Measurements from ENCODE around the gene MR1.

DNA sequence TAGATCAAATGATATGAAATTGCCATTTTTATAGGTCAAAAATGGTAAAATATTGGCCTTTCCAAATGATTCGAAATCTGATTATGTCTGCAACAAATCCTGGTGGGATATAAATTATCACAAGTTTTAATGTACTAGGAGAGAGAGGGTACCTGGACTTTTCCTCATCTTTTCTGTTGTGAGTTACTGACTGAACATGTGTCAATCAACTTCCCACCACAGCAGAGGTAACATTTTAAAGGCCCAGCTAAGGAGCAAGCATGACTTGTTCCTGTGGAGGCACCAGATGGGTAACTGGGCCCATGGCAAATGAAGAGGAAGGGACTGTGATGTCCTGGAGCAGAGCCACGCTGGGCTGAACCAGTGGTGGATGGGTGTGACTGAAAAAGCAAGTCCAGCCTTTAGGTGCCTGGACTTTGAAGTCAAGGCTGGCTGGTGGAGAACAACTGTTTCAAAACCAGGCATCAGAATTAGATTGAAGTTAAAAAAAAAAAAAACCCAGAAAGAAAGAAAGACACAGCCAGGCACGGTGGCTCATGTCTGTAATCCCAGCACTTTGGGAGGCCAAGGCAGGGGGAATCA is 6.6 kb downstream of the MR1 start:
- TF ChIP-seq, protein P1, sequence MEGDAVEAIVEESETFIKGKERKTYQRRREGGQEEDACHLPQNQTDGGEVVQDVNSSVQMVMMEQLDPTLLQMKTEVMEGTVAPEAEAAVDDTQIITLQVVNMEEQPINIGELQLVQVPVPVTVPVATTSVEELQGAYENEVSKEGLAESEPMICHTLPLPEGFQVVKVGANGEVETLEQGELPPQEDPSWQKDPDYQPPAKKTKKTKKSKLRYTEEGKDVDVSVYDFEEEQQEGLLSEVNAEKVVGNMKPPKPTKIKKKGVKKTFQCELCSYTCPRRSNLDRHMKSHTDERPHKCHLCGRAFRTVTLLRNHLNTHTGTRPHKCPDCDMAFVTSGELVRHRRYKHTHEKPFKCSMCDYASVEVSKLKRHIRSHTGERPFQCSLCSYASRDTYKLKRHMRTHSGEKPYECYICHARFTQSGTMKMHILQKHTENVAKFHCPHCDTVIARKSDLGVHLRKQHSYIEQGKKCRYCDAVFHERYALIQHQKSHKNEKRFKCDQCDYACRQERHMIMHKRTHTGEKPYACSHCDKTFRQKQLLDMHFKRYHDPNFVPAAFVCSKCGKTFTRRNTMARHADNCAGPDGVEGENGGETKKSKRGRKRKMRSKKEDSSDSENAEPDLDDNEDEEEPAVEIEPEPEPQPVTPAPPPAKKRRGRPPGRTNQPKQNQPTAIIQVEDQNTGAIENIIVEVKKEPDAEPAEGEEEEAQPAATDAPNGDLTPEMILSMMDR (IDR thresholded peaks at IDR 0.05), result no peak
- no peak for TF ChIP-seq POLR2A (IDR thresholded peaks at IDR 0.05)
